Measurements from ENCODE around the gene SMAD3.

The SMAD3 gene

GRCh38 chr15:67068710-67069400 is 3.5 kb downstream of the SMAD3 start:
- DNase-seq = peak in 2 of 3 donors; percentile 45 to 58
- Histone ChIP-seq H3K4me3 (ENCODE audit: control insufficient read depth in 1 of 7, extremely low read depth in 1 of 7, insufficient read depth in 4 of 7, low read depth in 2 of 7, low read length in 6 of 7) (peak overlapping the region in 2 of 7 experiments; percentile 31 to 86), H3K36me3 (ENCODE audit: control insufficient read depth in 4 of 4, insufficient read depth in 4 of 4, low read length in 3 of 4) (peaks cover 3 to 6% (median 5%) of the 10 kb centered on the region in 4 experiments), H3K27ac (ENCODE audit: insufficient read depth in 1 of 2, low read depth in 1 of 2, low read length in 2 of 2, poor library complexity in 1 of 2, severe bottlenecking in 2 of 2) (peak overlapping the region in 1 of 2 experiments; percentile 34), H3K4me1 (ENCODE audit: control extremely low read depth in 1 of 4, control insufficient read depth in 4 of 4, insufficient read depth in 4 of 4, low read length in 3 of 4) (peaks cover 10 to 61% (median 50%) of the 10 kb centered on the region in 4 experiments), H3K27me3 (replicated peaks in 2 of 5; ENCODE audit: control insufficient read depth in 4 of 5, insufficient read depth in 5 of 5, low read length in 4 of 5) (peaks cover 0 to under 1% (median 0%) of the 10 kb centered on the region in 5 experiments), H3K9me3 (ENCODE audit: control extremely low read depth in 1 of 5, control insufficient read depth in 4 of 5, insufficient read depth in 2 of 5, low read depth in 1 of 5, low read length in 4 of 5) (no peaks in the 10 kb centered on the region)
- ChIA-PET CTCF (interaction anchor here (0.6 to 3.3 kb wide), 4 partner anchors 8 to 640 kb away, joined by 3 to 19 read pairs (median 4); no protein-coding TSS in a partner anchor), POLR2A (no interaction called here)
- WGBS (ENCODE audit: insufficient coverage) = 74% methylated on average over 4 of the region's 6 CpGs

GRCh38 chr15:67070150-67070549 is 4.7 kb downstream of the SMAD3 start:
- no peaks in the 10 kb centered on the region for H3K9me3 ChIP-seq (ENCODE audit: control extremely low read depth in 1 of 5, control insufficient read depth in 4 of 5, insufficient read depth in 2 of 5, low read depth in 1 of 5, low read length in 4 of 5)
- H3K27ac ChIP-seq (ENCODE audit: insufficient read depth in 1 of 2, low read depth in 1 of 2, low read length in 2 of 2, poor library complexity in 1 of 2, severe bottlenecking in 2 of 2) = no peak overlapping the region
- H3K27me3 ChIP-seq (replicated peaks in 2 of 5; ENCODE audit: control insufficient read depth in 4 of 5, insufficient read depth in 5 of 5, low read length in 4 of 5) = no peaks in the 10 kb centered on the region
- POLR2A ChIA-PET = no interaction called here
- peaks cover 18 to 62% (median 51%) of the 10 kb centered on the region in 4 experiments for H3K4me1 ChIP-seq (ENCODE audit: control extremely low read depth in 1 of 4, control insufficient read depth in 4 of 4, insufficient read depth in 4 of 4, low read length in 3 of 4)
- DNase-seq = no peak
- CTCF ChIA-PET = interaction anchor here (0.9 to 1.5 kb wide), 8 partner anchors 10 to 91 kb away, joined by 3 to 5 read pairs (median 4); no protein-coding TSS in a partner anchor
- H3K36me3 ChIP-seq (ENCODE audit: control insufficient read depth in 4 of 4, insufficient read depth in 4 of 4, low read length in 3 of 4) = peaks cover 3 to 6% (median 5%) of the 10 kb centered on the region in 4 experiments
- no peak overlapping the region for H3K4me3 ChIP-seq (ENCODE audit: control insufficient read depth in 1 of 7, extremely low read depth in 1 of 7, insufficient read depth in 4 of 7, low read depth in 2 of 7, low read length in 6 of 7)
- WGBS (ENCODE audit: insufficient coverage) = 100% methylated on average over 4 of the region's 5 CpGs

DNA sequence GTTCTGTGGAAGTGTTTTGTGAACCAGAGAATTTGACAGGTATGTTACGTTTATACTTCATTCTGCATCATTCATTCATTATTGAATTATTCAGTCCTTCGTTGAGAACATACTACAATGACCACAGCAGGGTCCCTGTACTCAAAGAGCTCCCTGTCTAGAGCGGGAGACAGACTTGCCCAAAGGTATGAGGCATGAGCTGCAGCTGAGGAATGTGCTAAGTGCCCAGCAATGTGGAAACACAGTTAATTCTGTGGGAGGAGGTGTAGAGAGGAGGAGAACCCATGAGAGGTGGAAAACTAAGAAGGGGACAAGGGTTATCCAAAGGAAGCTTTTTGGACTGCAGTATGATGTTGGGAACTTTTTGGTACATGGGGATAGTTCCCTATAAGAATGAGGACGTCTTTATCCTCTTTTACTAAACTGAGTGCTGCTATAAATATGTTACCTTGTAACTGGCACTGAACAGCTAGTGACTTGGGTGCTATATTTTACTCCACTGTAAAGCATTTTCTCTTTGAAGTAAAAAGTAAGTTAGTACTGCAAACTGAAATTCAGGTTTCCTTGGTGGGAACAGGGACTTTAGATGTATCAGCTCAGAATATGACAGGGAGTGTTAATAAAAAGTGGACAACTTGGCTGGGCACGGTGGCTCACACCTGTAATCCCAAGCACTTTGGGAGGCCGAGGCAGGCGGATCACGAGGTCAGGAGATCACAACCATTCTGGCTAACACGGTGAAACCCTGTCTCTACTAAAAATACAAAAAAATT is 5.7 kb downstream of the SMAD3 start:
- Histone ChIP-seq H3K9me3 (ENCODE audit: control extremely low read depth in 1 of 5, control insufficient read depth in 4 of 5, insufficient read depth in 2 of 5, low read depth in 1 of 5, low read length in 4 of 5) (no peaks in the 10 kb centered on the region), H3K27me3 (replicated peaks in 2 of 5; ENCODE audit: control insufficient read depth in 4 of 5, insufficient read depth in 5 of 5, low read length in 4 of 5) (no peaks in the 10 kb centered on the region), H3K36me3 (ENCODE audit: control insufficient read depth in 4 of 4, insufficient read depth in 4 of 4, low read length in 3 of 4) (peaks cover 3 to 6% (median 5%) of the 10 kb centered on the region in 4 experiments), H3K27ac (ENCODE audit: insufficient read depth in 1 of 2, low read depth in 1 of 2, low read length in 2 of 2, poor library complexity in 1 of 2, severe bottlenecking in 2 of 2) (no peak overlapping the region), H3K4me3 (ENCODE audit: control insufficient read depth in 1 of 7, extremely low read depth in 1 of 7, insufficient read depth in 4 of 7, low read depth in 2 of 7, low read length in 6 of 7) (no peak overlapping the region), H3K4me1 (ENCODE audit: control extremely low read depth in 1 of 4, control insufficient read depth in 4 of 4, insufficient read depth in 4 of 4, low read length in 3 of 4) (peaks cover 18 to 64% (median 49%) of the 10 kb centered on the region in 4 experiments)
- CTCF ChIA-PET = interaction anchor here (0.9 to 1.5 kb wide), 11 partner anchors 9 to 112 kb away, joined by 3 to 5 read pairs (median 3); no protein-coding TSS in a partner anchor
- 100% methylated on average over 5 of the region's 9 CpGs for WGBS (ENCODE audit: insufficient coverage)
- DNase-seq = no peak
- POLR2A ChIA-PET = no interaction called here

DNA sequence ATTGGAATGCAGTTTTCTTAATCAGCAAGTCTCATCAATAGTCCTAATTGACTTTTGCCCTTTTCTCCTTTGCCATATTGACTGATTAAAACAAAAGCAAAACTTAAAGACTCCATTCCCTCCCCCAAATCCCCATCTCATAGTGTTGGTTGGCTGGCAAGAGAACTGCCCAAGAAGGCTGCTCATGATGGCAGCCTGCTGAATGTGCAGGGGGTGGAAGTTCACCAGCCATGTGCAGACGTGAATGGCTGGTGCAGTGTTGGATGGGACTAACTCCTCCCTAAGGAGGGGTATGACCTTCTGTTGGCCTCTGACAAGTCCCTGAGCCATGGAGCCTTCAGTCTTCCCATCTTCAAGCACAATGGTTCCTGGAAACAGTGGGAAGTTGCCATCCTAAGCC is 7.0 kb downstream of the SMAD3 start:
- no peaks in the 10 kb centered on the region for H3K27me3 ChIP-seq (replicated peaks in 2 of 5; ENCODE audit: control insufficient read depth in 4 of 5, insufficient read depth in 5 of 5, low read length in 4 of 5)
- no peaks in the 10 kb centered on the region for H3K9me3 ChIP-seq (ENCODE audit: control extremely low read depth in 1 of 5, control insufficient read depth in 4 of 5, insufficient read depth in 2 of 5, low read depth in 1 of 5, low read length in 4 of 5)
- H3K36me3 ChIP-seq (ENCODE audit: control insufficient read depth in 4 of 4, insufficient read depth in 4 of 4, low read length in 3 of 4) = peaks cover 3 to 6% (median 5%) of the 10 kb centered on the region in 4 experiments
- ChIA-PET CTCF (interaction anchor here (0.7 to 1.4 kb wide), 2 partner anchors 8 to 29 kb away, joined by 3 to 4 read pairs; no protein-coding TSS in a partner anchor), POLR2A (interaction anchor here (0.6 to 0.7 kb wide), 2 partner anchors 89 to 1493 kb away, joined by 3 read pairs; no protein-coding TSS in a partner anchor)
- H3K27ac ChIP-seq (ENCODE audit: insufficient read depth in 1 of 2, low read depth in 1 of 2, low read length in 2 of 2, poor library complexity in 1 of 2, severe bottlenecking in 2 of 2) = no peak overlapping the region
- peaks cover 19 to 52% (median 38%) of the 10 kb centered on the region in 4 experiments for H3K4me1 ChIP-seq (ENCODE audit: control extremely low read depth in 1 of 4, control insufficient read depth in 4 of 4, insufficient read depth in 4 of 4, low read length in 3 of 4)
- 100% methylated on average over 1 of the region's 1 CpG for WGBS (ENCODE audit: insufficient coverage)
- H3K4me3 ChIP-seq (ENCODE audit: control insufficient read depth in 1 of 7, extremely low read depth in 1 of 7, insufficient read depth in 4 of 7, low read depth in 2 of 7, low read length in 6 of 7) = no peak overlapping the region
- no peak for DNase-seq

GRCh38 chr15:67072958-67073357 is 7.6 kb downstream of the SMAD3 start:
- H3K9me3 ChIP-seq (ENCODE audit: control extremely low read depth in 1 of 5, control insufficient read depth in 4 of 5, insufficient read depth in 2 of 5, low read depth in 1 of 5, low read length in 4 of 5) = no peaks in the 10 kb centered on the region
- H3K4me1 ChIP-seq (ENCODE audit: control extremely low read depth in 1 of 4, control insufficient read depth in 4 of 4, insufficient read depth in 4 of 4, low read length in 3 of 4) = peaks cover 21 to 49% (median 35%) of the 10 kb centered on the region in 4 experiments
- H3K4me3 ChIP-seq (ENCODE audit: control insufficient read depth in 1 of 7, extremely low read depth in 1 of 7, insufficient read depth in 4 of 7, low read depth in 2 of 7, low read length in 6 of 7) = no peak overlapping the region
- WGBS (ENCODE audit: insufficient coverage) = 100% methylated on average over 1 of the region's 2 CpGs
- peaks cover 3 to 6% (median 5%) of the 10 kb centered on the region in 4 experiments for H3K36me3 ChIP-seq (ENCODE audit: control insufficient read depth in 4 of 4, insufficient read depth in 4 of 4, low read length in 3 of 4)
- DNase-seq = no peak
- CTCF ChIA-PET = no interaction called here
- no peaks in the 10 kb centered on the region for H3K27me3 ChIP-seq (replicated peaks in 2 of 5; ENCODE audit: control insufficient read depth in 4 of 5, insufficient read depth in 5 of 5, low read length in 4 of 5)
- POLR2A ChIA-PET = no interaction called here
- no peak overlapping the region for H3K27ac ChIP-seq (ENCODE audit: insufficient read depth in 1 of 2, low read depth in 1 of 2, low read length in 2 of 2, poor library complexity in 1 of 2, severe bottlenecking in 2 of 2)

DNA sequence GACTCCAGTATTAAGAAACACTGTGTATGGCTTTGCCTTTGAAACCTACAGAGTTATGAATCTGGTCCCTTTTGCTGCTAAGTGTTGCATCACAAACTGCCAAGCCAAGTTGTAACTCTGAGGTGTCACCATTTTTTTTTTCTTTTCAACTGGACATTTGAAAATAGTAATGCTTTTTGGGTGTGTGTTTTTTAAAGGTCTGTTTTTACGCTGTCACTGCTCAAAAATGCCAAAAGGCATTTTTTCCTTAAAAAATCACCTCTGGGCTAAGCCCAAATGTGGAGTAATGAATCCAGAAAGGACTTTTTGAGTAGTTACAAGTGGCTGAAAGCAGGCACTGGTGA is 9.5 kb downstream of the SMAD3 start:
- Histone ChIP-seq H3K9me3 (ENCODE audit: control extremely low read depth in 1 of 5, control insufficient read depth in 4 of 5, insufficient read depth in 2 of 5, low read depth in 1 of 5, low read length in 4 of 5) (no peaks in the 10 kb centered on the region), H3K36me3 (ENCODE audit: control insufficient read depth in 4 of 4, insufficient read depth in 4 of 4, low read length in 3 of 4) (peaks cover 3 to 6% (median 5%) of the 10 kb centered on the region in 4 experiments), H3K4me3 (ENCODE audit: control insufficient read depth in 1 of 7, extremely low read depth in 1 of 7, insufficient read depth in 4 of 7, low read depth in 2 of 7, low read length in 6 of 7) (no peak overlapping the region), H3K27me3 (replicated peaks in 2 of 5; ENCODE audit: control insufficient read depth in 4 of 5, insufficient read depth in 5 of 5, low read length in 4 of 5) (no peaks in the 10 kb centered on the region), H3K27ac (ENCODE audit: insufficient read depth in 1 of 2, low read depth in 1 of 2, low read length in 2 of 2, poor library complexity in 1 of 2, severe bottlenecking in 2 of 2) (peak overlapping the region in 1 of 2 experiments; percentile 6), H3K4me1 (ENCODE audit: control extremely low read depth in 1 of 4, control insufficient read depth in 4 of 4, insufficient read depth in 4 of 4, low read length in 3 of 4) (peaks cover 12 to 45% (median 26%) of the 10 kb centered on the region in 4 experiments)
- 100% methylated on average over 1 of the region's 1 CpG for WGBS (ENCODE audit: insufficient coverage)
- ChIA-PET CTCF (interaction anchor here (1.0 kb wide), 1 partner anchor 30 kb away, joined by 3 read pairs; no protein-coding TSS in a partner anchor), POLR2A (no interaction called here)
- DNase-seq = no peak
